HG02884 (cell line): Measurements from ENCODE around the gene CACNA2D4.

ENCODE experiments used
- ATAC-seq: cut with Tn5 transposase; IDR thresholded peaks from one replicate; pipeline ENCODE4 v1.9.1; 2021; ENCODE audit warnings: mild to moderate bottlenecking, moderate library complexity; ENCODE audit not compliant: unreplicated experiment

CACNA2D4 gene

DNA sequence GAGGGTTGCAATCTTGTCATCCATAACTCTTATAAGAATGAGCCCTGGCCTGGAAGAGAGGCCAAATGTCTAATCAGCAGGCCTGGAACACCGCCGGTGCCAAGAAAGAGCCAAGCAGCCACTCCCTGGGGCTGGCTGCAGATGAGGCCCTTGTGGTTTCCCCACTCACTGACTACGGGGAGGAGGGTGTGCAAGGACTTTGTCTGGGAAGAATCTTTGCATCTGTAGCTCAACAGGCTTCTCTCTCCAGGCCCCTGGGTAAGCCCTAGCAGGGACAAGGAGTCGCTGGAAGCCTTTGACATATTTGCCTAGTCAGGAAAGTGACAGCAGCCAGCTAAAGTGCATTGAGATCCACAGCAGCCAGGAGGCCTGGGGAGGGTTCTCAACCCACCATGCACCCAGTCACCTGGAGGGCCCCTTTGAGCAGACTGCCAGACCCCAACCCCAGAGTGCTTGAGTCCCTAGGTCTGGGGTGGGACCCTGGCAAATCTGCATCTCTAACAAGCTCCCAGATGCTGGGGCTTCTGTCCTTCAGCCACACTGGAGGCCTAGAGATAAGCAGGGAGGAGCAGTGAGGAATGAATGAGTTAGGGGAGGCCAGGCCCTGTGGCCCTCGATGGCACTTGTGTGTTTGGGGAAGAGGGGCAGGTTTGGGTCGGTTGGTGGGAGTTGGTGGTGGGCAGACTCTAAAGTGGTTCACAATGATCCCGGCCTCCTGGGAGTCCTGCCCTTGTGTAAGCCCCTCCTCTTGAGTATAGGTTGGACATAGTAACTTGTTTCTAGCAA lies 112.0 kb downstream of the CACNA2D4 start:
- no peak for ATAC-seq

GRCh38 chr12:1805441-1806081 lies 112.9 kb downstream of the CACNA2D4 start:
- ATAC-seq, result no peak

DNA sequence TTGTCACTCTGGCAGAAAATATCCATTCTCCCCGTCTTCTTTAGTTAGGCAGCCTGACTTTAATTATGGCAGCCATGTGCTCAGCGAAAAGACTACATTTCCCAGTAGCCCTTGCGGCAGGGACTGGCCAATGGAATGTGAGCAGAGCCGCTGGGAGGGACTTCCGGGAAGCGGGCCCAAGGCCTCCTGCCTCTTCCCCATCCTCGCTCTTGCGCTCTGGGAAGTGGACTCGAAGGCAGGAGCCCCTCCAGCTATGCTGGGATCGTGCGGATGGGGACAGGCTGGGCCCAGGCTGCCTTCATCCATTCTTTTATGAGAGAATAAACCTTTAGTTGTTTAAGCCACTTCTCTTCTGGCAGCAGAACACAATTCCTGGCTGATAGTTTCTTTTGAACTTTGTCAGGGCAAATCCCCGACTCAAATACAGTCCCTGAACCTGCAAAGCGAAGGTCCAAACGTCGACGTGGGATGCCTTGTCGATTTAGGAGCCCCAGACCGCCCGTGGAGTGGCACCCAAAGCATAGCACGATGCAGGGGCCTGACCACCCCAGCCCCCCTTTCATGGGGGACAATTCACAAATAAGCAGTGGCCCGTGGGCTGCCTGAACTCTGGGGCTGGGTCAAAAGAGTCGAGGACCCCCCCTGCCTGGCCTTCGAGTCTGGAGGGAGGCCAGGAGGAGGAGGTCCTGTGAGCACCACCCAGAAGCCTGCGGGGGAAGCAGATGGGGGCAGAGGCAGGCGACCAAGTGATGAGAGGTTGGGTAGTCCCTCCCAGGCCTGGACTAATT lies 113.7 kb downstream of the CACNA2D4 start:
- ATAC-seq, result peak; percentile 84

GRCh38 chr12:1803736-1804135 lies 114.7 kb downstream of the CACNA2D4 start:
- no peak for ATAC-seq

DNA sequence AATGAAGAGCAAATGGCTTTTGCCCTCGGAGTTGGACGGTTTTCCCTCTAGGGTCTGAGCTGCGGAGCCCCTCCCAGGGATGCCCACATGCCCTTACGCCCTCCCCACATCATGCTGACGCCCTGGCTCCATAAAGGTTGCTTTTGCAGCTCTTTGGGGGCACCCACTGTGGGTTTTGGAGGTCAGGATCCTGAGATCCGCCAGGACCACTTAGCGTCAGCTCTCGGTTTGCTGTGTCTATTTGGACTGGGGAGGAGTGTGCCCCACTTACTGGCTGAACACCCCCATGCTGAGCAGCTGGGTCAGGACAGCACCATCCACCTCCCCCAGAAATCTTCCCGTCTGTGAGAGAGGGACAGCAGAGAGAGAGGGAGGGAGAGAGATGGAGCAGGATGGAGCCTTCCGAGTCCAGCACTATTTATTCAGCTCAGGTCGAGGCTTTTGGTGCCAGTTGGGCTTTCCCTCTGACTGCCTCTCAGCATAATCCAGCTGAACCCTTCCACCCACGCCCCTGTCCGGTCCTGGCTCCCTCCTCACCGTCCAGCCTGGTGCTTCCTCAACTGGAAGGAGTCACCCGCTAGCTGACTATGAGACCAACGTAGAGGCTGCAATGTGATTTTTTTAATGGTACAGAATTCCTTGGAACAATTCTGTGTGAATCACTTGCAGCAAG lies 117.0 kb downstream of the CACNA2D4 start:
- ATAC-seq, result no peak

- ATAC-seq, result no peak
Observed at GRCh38 chr12:1800401-1801302, 117.8 kb downstream of the CACNA2D4 start.

- no peak for ATAC-seq
Observed at GRCh38 chr12:1799882-1800400, 118.5 kb downstream of the CACNA2D4 start.

DNA sequence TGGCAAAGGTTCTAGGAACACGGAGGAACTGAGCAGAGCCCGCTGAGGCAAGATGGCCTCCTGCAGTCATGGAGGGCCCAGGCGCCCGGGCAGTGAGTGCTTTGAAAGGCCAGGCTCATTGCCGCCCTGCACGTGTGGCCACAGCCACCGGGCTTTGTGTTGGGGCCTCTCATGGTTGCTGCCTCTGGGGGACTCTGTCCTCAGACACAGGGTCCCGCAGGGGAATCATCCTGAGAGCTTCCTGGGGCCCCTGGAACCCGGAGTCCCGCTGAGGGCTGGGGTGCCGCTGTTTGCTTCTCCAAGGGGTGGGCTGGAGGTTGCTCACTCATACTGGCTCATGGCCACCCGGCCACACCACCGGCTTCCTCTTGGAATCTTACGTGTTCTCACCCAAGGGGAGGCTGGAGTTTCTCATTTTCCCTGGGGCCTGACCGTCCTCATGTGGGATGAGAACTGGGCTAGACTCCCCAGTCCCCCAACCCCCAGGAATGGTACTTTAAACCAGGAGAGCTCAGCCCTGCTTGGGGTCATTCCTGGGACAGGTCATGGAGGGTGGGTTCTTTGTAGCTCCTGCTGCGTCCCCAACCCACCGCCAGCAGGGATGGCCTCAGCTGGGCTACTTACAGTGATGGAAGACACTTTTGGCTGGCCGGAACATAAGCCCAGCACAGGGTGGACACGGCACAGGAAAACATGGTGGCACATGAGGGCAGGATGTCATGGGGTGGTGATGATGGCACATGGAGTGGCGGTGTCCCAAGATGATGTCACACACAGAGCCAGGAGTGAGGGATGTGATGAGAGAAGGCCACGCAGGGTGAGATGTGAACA lies 119.2 kb downstream of the CACNA2D4 start:
- no peak for ATAC-seq

- ATAC-seq, result no peak
Observed at GRCh38 chr12:1798641-1799020, 119.8 kb downstream of the CACNA2D4 start.

DNA sequence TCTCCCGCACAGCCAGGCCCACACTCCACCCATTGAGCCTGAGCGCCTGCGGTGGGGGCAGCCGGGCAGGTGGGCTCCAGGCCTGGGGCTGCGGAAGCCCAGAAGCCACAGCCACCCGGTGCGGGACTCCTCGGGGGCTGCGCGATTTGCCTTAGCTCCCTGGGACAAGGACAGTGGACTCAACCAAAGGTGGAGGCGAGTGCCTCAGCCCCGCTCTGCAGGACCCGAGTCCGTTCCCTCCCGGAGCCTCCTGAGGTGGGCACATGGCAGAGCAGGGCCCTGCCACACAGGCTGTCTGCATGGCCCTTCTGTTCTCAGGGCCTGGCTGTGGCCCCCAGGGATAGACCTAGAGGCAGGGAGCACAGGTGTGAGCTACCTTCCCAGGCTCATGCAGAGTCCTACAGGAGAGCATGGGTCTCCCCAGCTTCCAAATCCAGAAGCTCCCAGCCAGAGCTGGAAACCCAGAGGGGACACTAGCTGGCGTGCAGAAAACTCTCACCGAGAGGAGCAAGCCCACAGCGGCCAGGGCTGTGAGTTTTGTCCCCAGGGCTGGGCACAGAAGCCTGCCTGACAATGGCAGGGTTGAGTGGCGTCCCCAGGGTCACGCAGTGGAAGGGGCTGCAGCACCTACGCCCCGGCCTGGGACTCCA lies 120.3 kb downstream of the CACNA2D4 start:
- no peak for ATAC-seq

- ATAC-seq, result no peak
Observed at GRCh38 chr12:1797011-1797901, 121.2 kb downstream of the CACNA2D4 start.

DNA sequence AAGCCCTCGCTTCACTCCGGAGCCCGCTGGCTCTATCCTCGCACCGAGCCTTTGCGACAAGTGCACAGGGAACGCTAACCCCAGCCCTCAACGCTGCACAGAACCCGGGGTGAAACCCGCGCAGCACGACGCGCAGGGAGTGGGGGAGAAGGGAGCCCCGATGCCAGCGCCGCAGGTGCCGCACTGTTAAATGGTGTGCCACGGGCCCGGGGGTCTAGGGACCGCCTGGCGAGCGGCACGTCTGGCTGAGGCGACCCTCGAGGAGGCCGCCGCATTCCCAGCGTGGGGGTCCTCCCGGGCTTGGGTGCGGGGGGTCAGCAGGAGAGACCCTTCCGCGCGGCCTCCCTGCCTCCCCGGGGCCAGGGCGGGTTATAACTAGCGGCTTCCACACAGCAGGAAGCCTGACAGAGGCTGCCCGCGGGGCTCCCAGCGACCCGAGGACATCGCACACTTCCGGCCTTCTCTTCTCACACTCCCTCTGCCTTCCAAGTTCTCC lies 121.9 kb downstream of the CACNA2D4 start:
- ATAC-seq, result peak; percentile 31

DNA sequence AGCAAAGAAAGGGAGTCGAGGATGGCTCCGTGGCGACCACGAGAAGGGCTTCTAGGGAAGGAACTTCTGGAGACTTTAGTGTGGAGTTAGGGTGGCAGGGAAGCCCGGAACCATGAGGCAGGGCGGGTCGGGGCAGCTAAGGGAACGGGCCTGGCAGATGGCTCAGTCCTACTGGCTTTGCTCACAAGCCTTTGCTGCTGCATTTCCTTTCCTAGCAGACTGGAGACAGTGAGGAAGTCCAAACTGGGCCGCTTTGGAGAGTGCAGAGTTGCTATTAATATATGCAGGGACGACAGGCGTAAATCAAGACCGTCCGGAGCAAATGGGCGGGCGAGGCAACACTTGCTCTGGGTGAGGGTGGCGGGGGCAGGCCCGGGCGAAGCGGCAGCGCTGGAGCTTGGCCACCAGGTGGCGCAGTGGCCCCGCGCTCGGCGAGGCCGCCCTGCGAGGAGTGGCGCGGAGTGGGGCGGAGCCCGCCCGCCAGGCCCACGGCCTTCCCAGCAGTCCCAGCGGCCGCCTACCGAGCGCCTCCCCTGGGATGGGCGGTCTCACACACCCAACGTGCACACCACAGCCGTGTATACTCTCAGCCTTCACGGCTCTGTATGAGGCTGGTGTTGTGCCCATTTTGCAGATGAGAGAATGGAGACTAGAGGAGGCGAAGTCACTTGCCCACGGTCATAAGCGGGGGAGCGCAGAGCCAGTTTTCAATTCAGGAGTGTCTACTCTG lies 122.5 kb downstream of the CACNA2D4 start:
- peak; percentile 89 for ATAC-seq

- ATAC-seq, result no peak
Observed at GRCh38 chr12:1795221-1795784, 123.1 kb downstream of the CACNA2D4 start.

- ATAC-seq, result no peak
Observed at GRCh38 chr12:1794440-1795090, 123.9 kb downstream of the CACNA2D4 start.
